Measurements from ENCODE around the gene LAD1.

LAD1 gene

GRCh38 chr1:201363467-201363866 is 35.7 kb downstream of the LAD1 start:
- no peak for DNase-seq (ENCODE audit: low spot score)

GRCh38 chr1:201362906-201363305 is 36.2 kb downstream of the LAD1 start:
- DNase-seq (ENCODE audit: low spot score): no peak

GRCh38 chr1:201361652-201362504 is 37.2 kb downstream of the LAD1 start:
- peak; percentile 54 for DNase-seq (ENCODE audit: low spot score)

GRCh38 chr1:201360901-201361651 is 38.0 kb downstream of the LAD1 start:
- no peak for DNase-seq (ENCODE audit: low spot score)

- DNase-seq (ENCODE audit: low spot score): no peak
Measured at GRCh38 chr1:201360486-201360885, 38.6 kb downstream of the LAD1 start.

- DNase-seq (ENCODE audit: low spot score): no peak
Measured at GRCh38 chr1:201359873-201360210, 39.3 kb downstream of the LAD1 start.

- DNase-seq (ENCODE audit: low spot score): no peak
Measured at GRCh38 chr1:201359031-201359872, 39.9 kb downstream of the LAD1 start.

- DNase-seq (ENCODE audit: low spot score): no peak
Measured at GRCh38 chr1:201358596-201358995, 40.5 kb downstream of the LAD1 start.

- no peak for DNase-seq (ENCODE audit: low spot score)
Measured at GRCh38 chr1:201357636-201358348, 41.3 kb downstream of the LAD1 start.

GRCh38 chr1:201357211-201357610 is 41.9 kb downstream of the LAD1 start:
- no peak for DNase-seq (ENCODE audit: low spot score)

- no peak for DNase-seq (ENCODE audit: low spot score)
Measured at GRCh38 chr1:201356701-201357100, 42.4 kb downstream of the LAD1 start.

GRCh38 chr1:201356236-201356635 is 42.9 kb downstream of the LAD1 start:
- no peak for DNase-seq (ENCODE audit: low spot score)

- DNase-seq (ENCODE audit: low spot score): no peak
Measured at GRCh38 chr1:201355471-201355870, 43.7 kb downstream of the LAD1 start.

GRCh38 chr1:201354901-201355295 is 44.2 kb downstream of the LAD1 start:
- DNase-seq (ENCODE audit: low spot score): no peak

- no peak for DNase-seq (ENCODE audit: low spot score)
Measured at GRCh38 chr1:201354151-201354900, 44.8 kb downstream of the LAD1 start.

- no peak for DNase-seq (ENCODE audit: low spot score)
Measured at GRCh38 chr1:201353186-201353940, 45.8 kb downstream of the LAD1 start.

- DNase-seq (ENCODE audit: low spot score): no peak
Measured at GRCh38 chr1:201351617-201352016, 47.5 kb downstream of the LAD1 start.

- DNase-seq (ENCODE audit: low spot score): no peak
Measured at GRCh38 chr1:201350884-201351283, 48.2 kb downstream of the LAD1 start.

- DNase-seq (ENCODE audit: low spot score): no peak
Measured at GRCh38 chr1:201350361-201350725, 48.8 kb downstream of the LAD1 start.

- DNase-seq (ENCODE audit: low spot score): no peak
Measured at GRCh38 chr1:201349092-201349491, 50.0 kb downstream of the LAD1 start.

GRCh38 chr1:201348211-201348566 is 50.9 kb downstream of the LAD1 start:
- peak; percentile 50 for DNase-seq (ENCODE audit: low spot score)
